Measurements from ENCODE around the gene MMD. TPM values are rescaled to one million over a fixed set of nuclear protein-coding genes. Genes with fewer than 3 reads are reported as not detected.
"Not testable (repeated sequence)": the region's sequence is repeated elsewhere in the genome, so short reads cannot be mapped to it uniquely, and the experiment has no call there.

Gene MMD
- total RNA-seq, 1 donor from 2014 or later, result 8.9 TPM

DNA sequence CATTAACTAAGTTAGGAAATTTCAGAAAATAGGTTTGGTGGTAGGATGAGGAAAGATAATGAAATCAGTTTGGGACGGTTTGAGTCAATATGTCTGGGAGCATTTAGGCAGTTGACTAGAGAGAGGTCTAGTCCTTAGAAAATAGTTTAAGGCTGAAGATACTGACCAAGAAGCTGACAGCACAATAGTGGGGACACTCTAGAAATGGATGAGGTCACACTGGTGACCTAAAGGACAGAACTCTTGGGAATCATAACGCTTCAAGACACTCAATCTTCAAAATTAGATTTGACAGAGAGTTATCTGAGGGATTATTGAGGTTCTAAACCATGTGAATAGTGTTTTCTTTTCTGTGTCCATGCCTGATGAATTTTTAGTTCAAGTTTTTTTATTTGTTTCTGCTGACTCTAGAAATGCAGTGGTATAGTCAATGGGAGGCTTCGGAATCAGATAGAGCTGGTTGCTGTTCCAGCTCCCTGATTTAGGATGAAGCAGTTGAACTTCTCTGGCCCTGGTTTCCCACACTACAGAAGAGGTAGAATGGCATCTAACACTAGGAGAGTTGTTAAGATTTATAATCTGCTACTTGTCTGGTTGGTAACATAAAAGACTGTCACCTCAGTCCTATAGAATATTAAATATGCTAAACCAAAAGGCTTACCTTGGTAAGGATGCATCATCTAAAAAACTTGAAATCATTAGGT is 29.7 kb downstream of the MMD start:
- no peak for DNase-seq (ENCODE audit: low spot score)

GRCh38 chr17:55391244-55391757 is 30.3 kb downstream of the MMD start:
- no peak for DNase-seq (ENCODE audit: low spot score)

DNA sequence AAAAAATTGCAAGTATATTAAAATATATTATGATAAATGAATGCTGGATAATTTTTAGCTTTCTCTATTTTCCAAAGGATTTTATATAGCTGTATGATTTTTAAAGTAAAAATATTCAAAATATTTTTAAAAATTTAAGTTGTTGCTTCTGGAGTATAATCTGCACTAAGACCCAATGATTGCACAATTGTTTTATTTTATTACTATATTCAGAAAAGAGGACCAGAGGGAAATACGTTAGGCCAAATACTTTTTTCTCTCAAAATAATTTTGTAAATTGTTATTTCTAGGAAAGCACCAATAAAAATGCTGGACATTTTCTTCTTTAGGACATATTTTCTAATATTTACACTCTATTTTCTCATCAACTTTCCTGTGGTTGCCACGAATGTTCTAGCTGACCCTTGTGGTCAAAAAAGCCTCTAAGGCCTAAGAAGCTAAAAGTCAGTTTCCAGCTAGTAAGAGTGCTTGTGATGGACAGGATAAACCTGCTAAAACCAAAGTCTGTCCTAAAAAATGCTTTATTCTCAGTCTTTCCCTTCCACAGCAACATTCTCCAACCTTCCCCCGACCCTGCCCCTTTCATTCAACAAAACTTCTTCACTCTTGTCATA is 31.2 kb downstream of the MMD start:
- DNase-seq (ENCODE audit: low spot score), result no peak

DNA sequence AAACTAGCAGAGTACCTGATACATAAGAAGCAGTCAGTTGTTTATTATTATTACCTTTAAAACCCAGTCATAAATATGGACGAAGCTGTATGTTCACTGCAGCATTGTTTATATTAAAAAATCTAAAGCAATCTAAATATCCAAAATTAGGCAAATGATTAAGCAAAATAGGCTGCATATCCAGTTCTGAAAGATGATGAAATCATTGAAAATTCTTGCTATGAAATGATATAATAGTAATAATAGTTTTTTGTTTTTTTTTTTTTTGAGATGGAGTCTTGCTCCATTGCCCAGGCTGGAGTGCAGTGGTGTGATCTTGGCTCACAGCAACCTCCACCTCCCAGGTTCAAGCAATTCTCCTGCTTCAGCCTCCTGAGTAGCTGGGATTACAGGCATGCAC is 31.9 kb downstream of the MMD start:
- DNase-seq (ENCODE audit: low spot score), result not testable (repeated sequence)

DNA sequence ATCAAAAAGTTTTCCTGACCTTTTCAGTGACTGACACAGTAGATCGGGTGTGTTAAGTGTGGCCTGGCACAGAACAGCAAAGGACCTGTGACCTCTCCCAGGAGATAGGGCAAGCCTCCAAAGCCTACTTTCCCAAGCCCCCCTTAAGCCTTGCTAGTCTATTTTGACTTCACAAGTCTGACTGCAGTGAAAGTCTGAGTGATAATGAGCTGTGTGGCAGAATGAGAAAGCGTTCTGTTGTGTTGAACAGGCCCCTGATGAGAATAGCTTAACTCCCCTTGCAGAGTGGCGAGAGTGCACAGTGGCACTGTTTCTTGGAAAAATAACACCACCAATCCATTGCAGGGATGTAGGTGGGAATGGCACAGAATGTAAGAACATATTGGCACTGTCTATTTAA is 32.8 kb downstream of the MMD start:
- no peak for DNase-seq (ENCODE audit: low spot score)

DNA sequence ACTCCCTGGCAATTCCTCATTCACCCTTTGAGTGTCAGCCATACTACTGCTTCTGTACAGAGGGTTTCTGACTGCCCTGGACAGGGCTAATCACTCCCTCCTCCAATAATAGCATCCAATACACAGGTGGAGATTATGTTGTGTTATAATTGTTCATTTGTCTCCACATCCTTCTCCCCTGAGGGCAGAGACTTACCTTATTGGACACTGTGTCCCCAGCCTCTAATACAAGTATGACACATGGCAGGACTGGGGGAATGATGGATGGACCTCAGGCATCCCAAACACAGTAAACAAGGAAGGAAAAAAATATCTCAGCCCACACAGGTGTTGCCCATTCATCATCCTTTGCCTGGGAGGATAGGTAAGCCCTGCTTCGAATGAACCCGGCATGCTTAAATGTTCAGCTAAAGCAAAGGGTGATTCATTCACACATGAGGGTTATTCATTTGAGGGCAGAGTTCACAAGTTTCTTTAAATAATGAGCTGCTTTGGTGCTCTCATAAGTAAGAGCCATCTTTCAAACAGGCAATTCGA is 34.8 kb downstream of the MMD start:
- no peak for DNase-seq (ENCODE audit: low spot score)

GRCh38 chr17:55384643-55385232 is 36.9 kb downstream of the MMD start:
- DNase-seq (ENCODE audit: low spot score), result no peak

GRCh38 chr17:55383771-55384642 is 37.6 kb downstream of the MMD start:
- DNase-seq (ENCODE audit: low spot score), result no peak

DNA sequence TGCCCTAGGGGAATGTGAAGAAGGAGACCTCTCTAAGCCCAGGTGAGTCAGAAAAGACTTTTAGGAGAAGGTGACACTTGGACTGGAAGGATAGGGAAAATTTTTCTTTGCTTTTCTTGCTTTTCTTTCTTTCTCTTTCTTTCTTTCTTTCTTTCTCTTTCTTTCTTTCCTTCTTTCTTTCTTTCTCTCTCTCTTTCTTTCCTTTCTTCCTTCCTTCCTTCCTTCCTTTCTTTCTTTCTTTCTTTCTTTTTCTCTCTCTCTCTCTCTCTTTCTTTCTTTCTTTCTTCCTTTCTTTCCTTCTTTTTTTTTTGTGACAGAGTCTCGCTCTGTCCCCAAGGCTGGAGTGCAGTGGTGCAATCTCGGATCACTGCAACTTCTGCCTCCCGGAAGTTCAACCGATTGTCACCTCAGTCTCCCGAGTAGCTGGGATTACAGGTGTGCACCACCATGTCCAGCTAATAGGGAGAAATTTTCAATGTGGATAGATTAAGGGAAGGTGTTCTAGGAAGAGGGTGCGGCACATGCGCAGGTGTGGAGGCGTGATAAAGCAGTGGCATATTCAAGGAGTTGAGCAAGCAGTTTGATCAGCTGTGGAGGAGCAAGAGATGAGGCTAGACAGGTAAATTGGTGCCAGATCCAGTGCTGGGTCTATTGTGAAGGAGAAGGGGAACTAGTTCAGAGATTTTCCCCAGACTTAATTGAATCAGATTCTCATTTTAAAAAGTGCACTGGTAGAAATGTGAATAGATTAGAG is 40.4 kb downstream of the MMD start:
- DNase-seq (ENCODE audit: low spot score), result no peak

DNA sequence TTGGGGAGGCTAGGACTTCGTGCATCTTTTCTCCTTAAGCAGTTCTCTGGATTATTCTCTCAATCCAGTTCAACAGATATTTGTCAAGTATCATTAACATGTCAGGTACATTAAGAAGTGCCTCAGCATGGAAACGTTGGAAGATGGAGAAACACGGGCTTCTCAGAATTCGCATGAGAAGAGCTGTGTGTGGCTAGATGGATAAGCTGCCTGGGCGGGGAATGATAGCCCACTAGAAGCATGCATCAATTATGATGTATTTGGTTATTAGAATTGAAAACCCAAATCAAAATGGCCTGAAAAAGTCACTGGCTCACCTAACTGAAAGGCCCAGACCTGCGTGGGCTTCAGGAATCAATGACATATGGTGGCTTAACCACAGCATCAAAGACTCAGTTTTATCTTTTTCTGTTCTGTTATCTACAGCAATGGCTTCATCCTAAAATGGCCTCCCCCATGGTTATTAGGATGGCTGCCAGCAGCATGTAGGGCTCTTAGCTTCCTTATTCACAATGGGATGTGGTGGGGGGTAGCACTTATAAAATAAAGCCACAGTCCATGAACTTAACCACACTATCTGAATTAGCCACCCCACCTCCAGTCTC is 43.9 kb downstream of the MMD start:
- DNase-seq (ENCODE audit: low spot score), result no peak

- DNase-seq (ENCODE audit: low spot score), result no peak
Measured at GRCh38 chr17:55368706-55369105, 52.9 kb downstream of the MMD start.

DNA sequence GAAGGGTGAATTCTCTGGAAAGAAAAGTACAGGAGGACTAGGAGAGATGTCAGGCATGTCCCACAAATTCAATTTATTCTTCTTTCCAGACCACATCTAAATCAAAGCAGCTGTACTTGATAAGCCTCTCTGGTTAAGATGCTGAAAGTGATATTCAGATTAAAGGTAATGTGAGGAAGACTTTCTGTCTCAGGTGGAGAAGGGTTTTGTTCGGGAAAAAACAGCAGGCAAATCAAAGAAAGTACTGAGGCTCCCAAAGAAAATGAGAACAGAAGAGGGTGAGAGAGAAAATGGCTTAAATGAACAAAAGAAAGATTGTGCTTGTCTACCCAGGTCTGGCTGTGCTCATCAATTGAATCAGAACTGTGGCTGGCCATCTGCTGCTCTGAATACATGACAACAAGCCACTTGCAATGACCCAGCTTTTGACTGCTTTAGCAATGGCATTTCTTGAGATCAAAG is 55.6 kb downstream of the MMD start:
- DNase-seq (ENCODE audit: low spot score), result no peak

DNA sequence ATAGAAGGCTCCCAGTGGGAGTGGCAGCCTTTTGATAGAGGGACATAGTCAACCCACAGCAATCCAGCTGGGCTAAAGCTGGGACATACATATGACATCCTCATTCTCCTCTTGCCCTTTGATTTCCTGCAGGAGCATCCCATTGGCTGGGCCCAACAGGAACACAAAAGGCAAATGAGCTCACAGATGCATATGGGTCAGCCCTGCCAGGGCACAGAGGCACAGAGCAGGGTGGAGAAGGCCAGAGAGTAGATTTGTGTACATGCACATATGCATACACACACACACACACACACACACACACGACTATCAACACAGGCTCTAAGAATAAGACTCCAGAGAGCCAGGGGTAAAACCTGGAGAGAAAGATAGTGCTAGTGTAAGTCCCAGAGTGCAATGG is 58.6 kb downstream of the MMD start:
- no peak for DNase-seq (ENCODE audit: low spot score)

- no peak for DNase-seq (ENCODE audit: low spot score)
Measured at GRCh38 chr17:55360971-55361370, 60.7 kb downstream of the MMD start.

DNA sequence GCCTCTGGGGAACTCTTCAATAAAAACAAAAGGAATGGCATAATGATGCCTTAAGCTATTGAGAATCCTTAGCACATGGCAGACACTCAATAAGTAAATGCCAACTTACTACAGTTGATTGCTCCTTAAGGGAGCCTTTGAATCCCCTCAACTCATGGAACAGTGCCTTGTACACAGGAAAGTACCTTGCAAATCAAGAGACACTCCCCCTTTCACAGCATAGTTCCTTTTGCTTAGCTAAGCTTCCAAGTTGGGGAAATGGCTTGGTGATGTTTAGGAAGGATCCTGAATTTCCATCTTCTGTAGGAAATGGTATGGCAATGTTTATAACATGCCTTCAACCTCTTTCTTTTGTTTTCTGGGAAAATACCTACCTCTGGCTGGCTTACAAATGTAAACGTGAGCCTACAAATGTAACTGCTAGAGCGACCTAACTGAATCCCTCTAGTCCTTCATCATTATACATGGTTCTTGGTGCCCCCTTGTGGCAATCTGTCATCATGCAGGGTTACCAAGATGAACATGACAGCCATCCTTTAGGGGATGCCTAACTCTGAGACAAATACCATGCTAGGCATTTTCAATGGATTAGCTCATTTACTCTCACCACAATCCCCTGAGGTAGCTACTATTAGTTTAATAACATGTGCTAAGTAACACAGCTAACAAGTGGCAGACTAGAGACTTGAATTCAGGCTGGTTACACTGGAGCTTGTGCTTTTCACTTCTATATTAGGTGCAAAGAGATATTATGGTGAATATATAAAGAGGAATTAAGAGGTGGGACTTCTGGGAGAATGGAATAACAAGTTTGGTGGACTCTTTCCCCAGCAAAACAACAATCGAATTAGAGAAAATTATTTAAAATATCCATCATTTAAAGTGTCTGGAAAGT is 65.0 kb downstream of the MMD start:
- peak; percentile 66 for DNase-seq (ENCODE audit: low spot score)

DNA sequence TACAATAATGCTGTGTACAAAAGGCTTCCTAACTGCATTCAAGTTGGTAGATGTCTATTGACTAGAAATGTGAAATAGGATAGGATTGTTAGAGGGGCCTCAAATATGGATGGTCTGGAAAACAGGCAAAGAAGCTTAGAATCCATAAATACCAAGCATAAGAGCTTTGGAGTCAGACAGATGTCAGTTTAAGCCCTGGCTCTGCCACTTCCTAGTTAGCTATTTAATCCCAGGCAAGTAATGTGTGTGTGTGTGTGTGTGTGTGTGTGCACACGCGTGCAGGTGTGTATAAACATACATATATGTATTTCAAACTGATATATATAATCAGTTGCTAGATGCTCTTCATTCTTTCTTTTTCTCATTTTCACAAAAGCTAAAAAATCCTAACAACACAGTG is 66.7 kb downstream of the MMD start:
- DNase-seq (ENCODE audit: low spot score), result no peak

- DNase-seq (ENCODE audit: low spot score), result no peak
Measured at GRCh38 chr17:55354010-55354409, 67.6 kb downstream of the MMD start.

GRCh38 chr17:55351226-55351625 is 70.4 kb downstream of the MMD start:
- no peak for DNase-seq (ENCODE audit: low spot score)

DNA sequence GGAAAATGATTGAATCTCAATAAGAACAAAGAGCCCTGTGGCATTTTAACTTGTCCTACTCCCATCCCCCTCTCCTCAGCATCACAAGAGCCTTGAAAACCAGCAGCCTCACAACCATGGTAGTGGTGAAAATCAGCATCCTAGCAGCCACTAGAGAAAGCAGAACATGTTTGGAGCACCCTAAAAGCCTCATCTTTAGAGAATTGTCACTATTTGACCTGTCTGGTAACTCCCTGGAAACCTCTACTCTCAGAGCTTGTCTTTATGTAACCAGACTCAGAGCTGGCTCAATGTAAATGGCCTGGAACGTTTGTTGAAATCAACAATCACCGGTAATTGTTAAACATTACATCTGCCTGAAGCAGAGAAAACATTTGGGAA is 70.8 kb downstream of the MMD start:
- no peak for DNase-seq (ENCODE audit: low spot score)
